HT1080 (cell line): ENCODE measurements around the gene GP9. TPM values are rescaled to one million over a fixed set of nuclear protein-coding genes. Genes with fewer than 3 reads are reported as not detected.

Source experiments
- DNase-seq: peaks from one replicate; pipeline ENCODE4 v3.0.0-alpha.2; 2015; ENCODE audit warnings: low read depth
- polyA plus RNA-seq, 2 experiments: library from polyadenylated mRNA; depleted of rRNA; stranded (reverse); fragments of >200 nt; gene quantifications; 2 replicates each; pipeline ENCODE4 v1.2.3, GENCODE V29; 2015
- total RNA-seq: library from RNA; depleted of rRNA; stranded (reverse); fragments of >200 nt; shearing (Covaris generic); gene quantifications from 2 replicates; pipeline ENCODE4 v1.2.3, GENCODE V29; 2014; rRNA removed

GP9 gene
- total RNA-seq, result not detected in 2 replicates
- not detected in 2 replicates for polyA plus RNA-seq (2015; cell fraction: cytosol; rRNA removed)
- polyA plus RNA-seq (2015; cell fraction: nucleus; rRNA removed), result not detected in 2 replicates

GRCh38 chr3:129060276-129061022, at the start of gene GP9:
Gene GP9, plus strand, starts transcription at chr3:129060779. Its CDS starts 961 bp downstream, at chr3:129061740.
- DNase-seq, result no peak

- peak; percentile 43 for DNase-seq
These were observed 47.1 kb upstream of the GP9 start for GRCh38 chr3:129013491-129013891.

GRCh38 chr3:129014148-129014547, 46.4 kb upstream of the GP9 start:
- no peak for DNase-seq

GRCh38 chr3:129014793-129015345, 45.7 kb upstream of the GP9 start:
- no peak for DNase-seq

GRCh38 chr3:129015388-129016105, 45.0 kb upstream of the GP9 start:
- no peak for DNase-seq

GRCh38 chr3:129016356-129016719, 44.2 kb upstream of the GP9 start:
- DNase-seq, result no peak

- DNase-seq, result no peak
These were observed 43.7 kb upstream of the GP9 start for GRCh38 chr3:129016720-129017483.

GRCh38 chr3:129017484-129017899, 43.1 kb upstream of the GP9 start:
- no peak for DNase-seq

- DNase-seq, result no peak
These were observed 42.3 kb upstream of the GP9 start for GRCh38 chr3:129018271-129018670.

- DNase-seq, result no peak
These were observed 41.8 kb upstream of the GP9 start for GRCh38 chr3:129018751-129019150.

- DNase-seq, result no peak
These were observed 41.3 kb upstream of the GP9 start for GRCh38 chr3:129019266-129019665.

- DNase-seq, result no peak
These were observed 39.9 kb upstream of the GP9 start for GRCh38 chr3:129020691-129021090.

- no peak for DNase-seq
These were observed 39.4 kb upstream of the GP9 start for GRCh38 chr3:129021140-129021551.

GRCh38 chr3:129022114-129023007, 38.2 kb upstream of the GP9 start:
- no peak for DNase-seq

GRCh38 chr3:129023008-129023358, 37.6 kb upstream of the GP9 start:
- no peak for DNase-seq

- no peak for DNase-seq
These were observed 36.7 kb upstream of the GP9 start for GRCh38 chr3:129023909-129024308.

GRCh38 chr3:129025108-129025507, 35.5 kb upstream of the GP9 start:
- no peak for DNase-seq

- DNase-seq, result no peak
These were observed 34.7 kb upstream of the GP9 start for GRCh38 chr3:129025691-129026435.

GRCh38 chr3:129026728-129027543, 33.6 kb upstream of the GP9 start:
- DNase-seq, result no peak
